ENCODE measurements around the gene AK4.
"Not testable (repeated sequence)": the region's sequence is repeated elsewhere in the genome, so short reads cannot be mapped to it uniquely, and the experiment has no call there.

The AK4 gene

GRCh38 chr1:65210325-65210724 lies 62.3 kb downstream of the AK4 start:
- no peak for DNase-seq (ENCODE audit: low read depth in 3 of 3, low spot score in 1 of 3)

- DNase-seq (ENCODE audit: low read depth in 3 of 3, low spot score in 1 of 3) = no peak
These were observed 63.3 kb downstream of the AK4 start for GRCh38 chr1:65211331-65211730.

GRCh38 chr1:65213271-65214023 lies 65.4 kb downstream of the AK4 start:
- DNase-seq (ENCODE audit: low read depth in 3 of 3, low spot score in 1 of 3) = no peak

GRCh38 chr1:65214340-65215027 lies 66.5 kb downstream of the AK4 start:
- no peak for DNase-seq (ENCODE audit: low read depth in 3 of 3, low spot score in 1 of 3)

GRCh38 chr1:65216989-65217388 lies 69.0 kb downstream of the AK4 start:
- no peak for DNase-seq (ENCODE audit: low read depth in 3 of 3, low spot score in 1 of 3)

- DNase-seq (ENCODE audit: low read depth in 3 of 3, low spot score in 1 of 3) = no peak
These were observed 73.8 kb downstream of the AK4 start for GRCh38 chr1:65221638-65222339.

- no peak for DNase-seq (ENCODE audit: low read depth in 3 of 3, low spot score in 1 of 3)
These were observed 74.4 kb downstream of the AK4 start for GRCh38 chr1:65222340-65222940.

GRCh38 chr1:65224681-65225091 lies 76.7 kb downstream of the AK4 start:
- no peak for DNase-seq (ENCODE audit: low read depth in 3 of 3, low spot score in 1 of 3)

- no peak for DNase-seq (ENCODE audit: low read depth in 3 of 3, low spot score in 1 of 3)
These were observed 77.2 kb downstream of the AK4 start for GRCh38 chr1:65225179-65225578.

- DNase-seq (ENCODE audit: low read depth in 3 of 3, low spot score in 1 of 3) = no peak
These were observed 81.2 kb downstream of the AK4 start for GRCh38 chr1:65229201-65229600.

- no peak for DNase-seq (ENCODE audit: low read depth in 3 of 3, low spot score in 1 of 3)
These were observed 81.8 kb downstream of the AK4 start for GRCh38 chr1:65229754-65230339.

- no peak for DNase-seq (ENCODE audit: low read depth in 3 of 3, low spot score in 1 of 3)
These were observed 82.9 kb downstream of the AK4 start for GRCh38 chr1:65230731-65231481.

- DNase-seq (ENCODE audit: low read depth in 3 of 3, low spot score in 1 of 3) = no peak
These were observed 83.8 kb downstream of the AK4 start for GRCh38 chr1:65231718-65232330.

GRCh38 chr1:65232461-65232990 lies 84.5 kb downstream of the AK4 start:
- no peak for DNase-seq (ENCODE audit: low read depth in 3 of 3, low spot score in 1 of 3)

GRCh38 chr1:65233782-65234181 lies 85.8 kb downstream of the AK4 start:
- DNase-seq (ENCODE audit: low read depth in 3 of 3, low spot score in 1 of 3) = no peak

GRCh38 chr1:65235867-65236805 lies 88.1 kb downstream of the AK4 start:
- no peak for DNase-seq (ENCODE audit: low read depth in 3 of 3, low spot score in 1 of 3)

- not testable (repeated sequence) for DNase-seq (ENCODE audit: low read depth in 3 of 3, low spot score in 1 of 3)
These were observed 89.1 kb downstream of the AK4 start for GRCh38 chr1:65237088-65237487.

GRCh38 chr1:65237503-65237902 lies 89.5 kb downstream of the AK4 start:
- DNase-seq (ENCODE audit: low read depth in 3 of 3, low spot score in 1 of 3) = no peak

- no peak for DNase-seq (ENCODE audit: low read depth in 3 of 3, low spot score in 1 of 3)
These were observed 90.0 kb downstream of the AK4 start for GRCh38 chr1:65238010-65238409.
